NCI-H1092 (cell line): ENCODE measurements around the gene TMEM132D.
"Not testable (repeated sequence)": the region's sequence is repeated elsewhere in the genome, so short reads cannot be mapped to it uniquely, and the experiment has no call there.

Experiments used
- DNase-seq: peaks from one replicate; lab custom pipeline; 2025; lab: John Stamatoyannopoulos, UW

TMEM132D gene

GRCh38 chr12:129589503-129589902 lies 314.3 kb downstream of the TMEM132D start:
- no peak for DNase-seq

- DNase-seq, result no peak
Measured at GRCh38 chr12:129588142-129588541, 315.7 kb downstream of the TMEM132D start.

- no peak for DNase-seq
Measured at GRCh38 chr12:129585296-129585695, 318.5 kb downstream of the TMEM132D start.

GRCh38 chr12:129579879-129580278 lies 323.9 kb downstream of the TMEM132D start:
- no peak for DNase-seq

GRCh38 chr12:129571901-129572494 lies 331.8 kb downstream of the TMEM132D start:
- no peak for DNase-seq

GRCh38 chr12:129570796-129571400 lies 332.9 kb downstream of the TMEM132D start:
- no peak for DNase-seq

GRCh38 chr12:129566800-129567199 lies 337.0 kb downstream of the TMEM132D start:
- DNase-seq, result no peak

- DNase-seq, result no peak
Measured at GRCh38 chr12:129564768-129565167, 339.1 kb downstream of the TMEM132D start.

GRCh38 chr12:129563266-129563665 lies 340.6 kb downstream of the TMEM132D start:
- no peak for DNase-seq

GRCh38 chr12:129561304-129561703 lies 342.5 kb downstream of the TMEM132D start:
- no peak for DNase-seq

GRCh38 chr12:129559776-129560175 lies 344.0 kb downstream of the TMEM132D start:
- DNase-seq, result no peak

- no peak for DNase-seq
Measured at GRCh38 chr12:129558036-129558435, 345.8 kb downstream of the TMEM132D start.

GRCh38 chr12:129556082-129556481 lies 347.7 kb downstream of the TMEM132D start:
- DNase-seq, result no peak

- no peak for DNase-seq
Measured at GRCh38 chr12:129552996-129553750, 350.7 kb downstream of the TMEM132D start.

GRCh38 chr12:129551441-129551840 lies 352.4 kb downstream of the TMEM132D start:
- DNase-seq, result no peak

- DNase-seq, result peak; percentile 95
Measured at GRCh38 chr12:129550353-129550752, 353.5 kb downstream of the TMEM132D start.

- no peak for DNase-seq
Measured at GRCh38 chr12:129549656-129550055, 354.2 kb downstream of the TMEM132D start.

- DNase-seq, result not testable (repeated sequence)
Measured at GRCh38 chr12:129549020-129549419, 354.8 kb downstream of the TMEM132D start.

- DNase-seq, result no peak
Measured at GRCh38 chr12:129544716-129545115, 359.1 kb downstream of the TMEM132D start.

- no peak for DNase-seq
Measured at GRCh38 chr12:129540954-129541353, 362.9 kb downstream of the TMEM132D start.

GRCh38 chr12:129540249-129540648 lies 363.6 kb downstream of the TMEM132D start:
- DNase-seq, result no peak

- DNase-seq, result not testable (repeated sequence)
Measured at GRCh38 chr12:129538724-129539335, 365.0 kb downstream of the TMEM132D start.

- no peak for DNase-seq
Measured at GRCh38 chr12:129538137-129538536, 365.7 kb downstream of the TMEM132D start.
